ENCODE data around the gene THG1L.

THG1L gene

DNA sequence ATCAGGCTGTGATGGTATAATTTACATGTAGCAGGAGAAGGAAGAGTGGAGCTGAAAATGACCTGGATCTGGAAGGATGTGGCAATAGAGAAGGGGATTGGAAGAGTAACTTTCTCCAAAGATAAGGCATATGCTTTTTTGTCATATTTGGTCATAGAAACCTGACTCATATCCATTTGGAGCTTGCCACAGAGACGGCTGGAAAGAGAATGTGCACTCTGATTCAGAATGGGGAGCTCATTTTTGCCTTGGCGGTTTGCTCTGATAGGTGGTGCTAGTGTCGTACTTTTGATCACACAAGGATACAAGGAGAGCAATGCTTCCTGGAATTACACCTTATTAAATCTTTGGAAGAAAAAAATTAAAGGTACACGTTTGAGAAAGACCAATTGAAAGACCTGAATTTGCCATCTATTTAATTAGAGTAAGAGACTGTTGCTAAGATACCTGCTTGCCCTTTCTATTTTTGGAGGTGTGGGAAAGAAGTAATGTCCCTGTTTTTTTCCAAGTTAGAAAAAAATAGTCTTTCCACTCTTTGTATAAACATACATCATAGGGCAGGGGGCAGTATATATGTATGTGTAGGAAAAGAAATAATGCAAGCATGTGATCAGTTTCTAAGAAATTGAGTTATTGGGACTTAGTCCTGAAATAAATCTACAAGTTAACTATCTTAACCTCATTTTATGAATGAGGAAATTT lies 17.7 kb downstream of the THG1L start:
- no peak for DNase-seq (ENCODE audit: low read depth)
- TF ChIP-seq, protein P1, sequence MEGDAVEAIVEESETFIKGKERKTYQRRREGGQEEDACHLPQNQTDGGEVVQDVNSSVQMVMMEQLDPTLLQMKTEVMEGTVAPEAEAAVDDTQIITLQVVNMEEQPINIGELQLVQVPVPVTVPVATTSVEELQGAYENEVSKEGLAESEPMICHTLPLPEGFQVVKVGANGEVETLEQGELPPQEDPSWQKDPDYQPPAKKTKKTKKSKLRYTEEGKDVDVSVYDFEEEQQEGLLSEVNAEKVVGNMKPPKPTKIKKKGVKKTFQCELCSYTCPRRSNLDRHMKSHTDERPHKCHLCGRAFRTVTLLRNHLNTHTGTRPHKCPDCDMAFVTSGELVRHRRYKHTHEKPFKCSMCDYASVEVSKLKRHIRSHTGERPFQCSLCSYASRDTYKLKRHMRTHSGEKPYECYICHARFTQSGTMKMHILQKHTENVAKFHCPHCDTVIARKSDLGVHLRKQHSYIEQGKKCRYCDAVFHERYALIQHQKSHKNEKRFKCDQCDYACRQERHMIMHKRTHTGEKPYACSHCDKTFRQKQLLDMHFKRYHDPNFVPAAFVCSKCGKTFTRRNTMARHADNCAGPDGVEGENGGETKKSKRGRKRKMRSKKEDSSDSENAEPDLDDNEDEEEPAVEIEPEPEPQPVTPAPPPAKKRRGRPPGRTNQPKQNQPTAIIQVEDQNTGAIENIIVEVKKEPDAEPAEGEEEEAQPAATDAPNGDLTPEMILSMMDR (IDR thresholded peaks at IDR 0.05; ENCODE audit: insufficient read depth, low read depth, low read length, missing control alignments): no peak
- H3K4me3 ChIP-seq (ENCODE audit: low read depth, low read length): no peak overlapping the region

DNA sequence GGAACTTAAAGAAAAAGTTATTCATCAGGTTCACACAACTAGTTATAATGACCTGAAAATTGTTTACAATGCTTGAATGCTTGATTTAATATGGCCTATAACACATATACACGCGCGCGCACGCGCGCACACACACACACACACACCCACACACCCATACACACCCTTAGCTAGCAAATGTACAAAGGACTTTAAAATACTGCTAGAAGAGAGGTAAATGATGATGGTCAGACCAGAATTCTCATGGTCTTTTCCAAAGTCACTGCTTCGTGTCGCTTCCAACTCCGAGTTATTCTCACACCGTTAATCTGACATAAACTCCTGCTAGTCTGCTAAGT lies 18.2 kb downstream of the THG1L start:
- H3K4me3 ChIP-seq (ENCODE audit: low read depth, low read length): no peak overlapping the region
- TF ChIP-seq, protein P1 (IDR thresholded peaks at IDR 0.05; ENCODE audit: insufficient read depth, low read depth, low read length, missing control alignments): no peak
- DNase-seq (ENCODE audit: low read depth): no peak

- no peak overlapping the region for H3K4me3 ChIP-seq (ENCODE audit: low read depth, low read length)
- DNase-seq (ENCODE audit: low read depth): no peak
- TF ChIP-seq, protein P1 (IDR thresholded peaks at IDR 0.05; ENCODE audit: insufficient read depth, low read depth, low read length, missing control alignments): no peak
Observed at GRCh38 chr5:157750320-157750719, 19.1 kb downstream of the THG1L start.

DNA sequence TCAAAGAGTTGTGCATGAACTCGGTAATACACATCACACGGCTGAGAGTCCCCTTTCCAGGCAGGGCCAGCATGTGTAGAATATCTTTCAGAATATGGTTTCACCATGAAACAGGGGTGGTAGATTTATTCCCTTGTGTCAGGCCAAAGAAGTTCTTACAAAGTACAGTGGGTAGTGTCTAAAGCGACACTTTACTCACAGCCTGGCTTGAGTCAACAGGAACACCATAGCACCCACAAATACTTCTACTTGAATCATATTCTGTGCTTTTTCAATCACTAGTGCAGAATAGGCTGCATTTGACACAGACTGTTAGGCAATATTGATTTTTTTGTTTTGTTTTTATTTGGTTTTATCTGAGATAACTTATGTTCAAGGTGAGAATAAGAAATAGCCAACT lies 24.9 kb downstream of the THG1L start:
- TF ChIP-seq, protein P1 (IDR thresholded peaks at IDR 0.05; ENCODE audit: insufficient read depth, low read depth, low read length, missing control alignments): no peak
- DNase-seq (ENCODE audit: low read depth): no peak
- H3K4me3 ChIP-seq (ENCODE audit: low read depth, low read length): no peak overlapping the region

DNA sequence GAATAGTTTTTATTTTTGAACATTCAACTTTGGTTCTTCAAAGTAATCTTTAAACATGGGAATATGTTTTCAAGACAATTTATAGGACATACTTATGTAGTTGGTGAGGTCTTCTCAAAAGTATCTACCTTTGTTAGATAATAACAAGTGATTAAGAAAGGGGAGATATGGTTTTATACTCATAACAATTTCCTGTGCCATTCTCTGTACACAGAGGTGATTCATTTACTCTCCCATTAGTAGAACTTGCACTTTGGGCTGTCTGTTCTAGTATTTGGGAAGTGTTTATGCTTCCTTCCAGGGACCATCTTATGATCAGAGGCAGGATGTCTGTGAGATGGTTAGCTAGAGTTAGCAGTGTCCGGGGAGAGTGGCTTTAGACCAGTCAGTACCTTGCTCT lies 27.5 kb downstream of the THG1L start:
- TF ChIP-seq, protein P1 (IDR thresholded peaks at IDR 0.05; ENCODE audit: insufficient read depth, low read depth, low read length, missing control alignments): no peak
- H3K4me3 ChIP-seq (ENCODE audit: low read depth, low read length): no peak overlapping the region
- no peak for DNase-seq (ENCODE audit: low read depth)

DNA sequence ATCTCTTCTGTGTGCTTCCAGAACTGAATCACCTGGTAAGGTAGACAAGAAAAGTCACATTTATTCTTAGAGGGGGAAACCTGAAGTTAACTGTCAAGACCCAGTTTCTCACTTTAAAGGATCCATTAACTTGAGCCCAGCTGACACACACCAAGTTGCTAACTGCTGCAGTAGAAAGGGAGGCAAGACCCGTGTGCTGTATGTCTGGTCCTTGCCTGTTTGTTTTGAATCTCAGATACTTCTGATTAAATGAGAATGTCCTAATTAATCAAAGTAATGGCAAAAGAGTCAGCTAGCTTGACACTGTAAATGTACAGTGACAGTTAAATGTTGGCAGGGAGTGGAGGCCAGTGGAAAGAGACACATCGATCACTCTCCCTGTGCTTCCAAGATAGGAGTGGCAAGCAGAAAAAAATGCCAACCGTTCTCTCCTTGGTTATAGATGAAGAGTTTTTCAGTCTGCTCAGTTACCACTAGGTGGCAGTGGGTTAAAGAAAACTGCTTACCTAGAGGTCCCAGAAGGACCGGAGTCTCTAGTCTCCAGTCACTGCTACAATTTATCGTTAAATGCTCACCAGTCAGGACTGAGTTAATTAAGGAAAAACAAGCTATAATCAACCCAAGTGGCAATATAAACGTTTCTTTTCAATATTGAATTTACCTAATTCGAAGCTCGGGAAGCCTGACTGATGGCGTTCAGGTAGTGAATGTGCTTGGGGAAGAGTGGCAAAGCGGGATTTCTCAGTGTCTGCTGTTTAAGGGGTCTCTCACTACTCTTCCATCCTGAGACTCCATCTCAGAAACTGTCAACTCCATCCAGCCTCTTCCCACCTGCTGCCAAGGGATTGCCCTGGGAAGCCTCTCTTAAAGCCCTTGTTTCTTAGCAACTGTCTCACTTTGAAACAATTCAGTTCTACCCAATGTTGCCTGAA lies 30.7 kb downstream of the THG1L start:
- DNase-seq (ENCODE audit: low read depth): peak; percentile 68
- TF ChIP-seq, protein P1 (IDR thresholded peaks at IDR 0.05; ENCODE audit: insufficient read depth, low read depth, low read length, missing control alignments): peak; percentile 80
- H3K4me3 ChIP-seq (ENCODE audit: low read depth, low read length): no peak overlapping the region
